Mesendoderm (in vitro differentiated cells): ENCODE results near the gene ZCCHC13.

ENCODE experiments used
- DNase-seq: peaks from one replicate; pipeline ENCODE4 v3.0.0; 2013
- H2AK5ac ChIP-seq: 2 replicates; pipeline ENCODE4 v1.6.1; 2013; ENCODE audit warnings: low read length, inconsistent platforms
- H2BK120ac ChIP-seq: 2 replicates; pipeline ENCODE4 v1.6.1; 2013; ENCODE audit warnings: low read depth, mild to moderate bottlenecking, low read length, moderate library complexity, mixed read lengths
- H2BK15ac ChIP-seq: replicated peaks from 2 replicates; pipeline ENCODE4 v1.6.1; 2013; ENCODE audit warnings: low read depth, mild to moderate bottlenecking, moderate library complexity
- H2BK5ac ChIP-seq: 2 replicates; pipeline ENCODE4 v1.6.1; 2013; ENCODE audit warnings: low read length, inconsistent platforms
- H3K18ac ChIP-seq: 2 replicates; pipeline ENCODE4 v1.6.1; 2013; ENCODE audit warnings: mild to moderate bottlenecking, low read length, mixed read lengths
- H3K23ac ChIP-seq: one replicate; pipeline ENCODE4 v1.6.1; 2013; ENCODE audit warnings: low read length
- H3K27ac ChIP-seq: 2 replicates; pipeline ENCODE4 v1.5.1; 2013; ENCODE audit warnings: low read depth, mild to moderate bottlenecking, inconsistent platforms, low read length, moderate library complexity
- H3K27me3 ChIP-seq: 2 replicates; pipeline ENCODE4 v1.6.1; 2013; ENCODE audit warnings: low read length, control low read depth, mild to moderate bottlenecking, inconsistent platforms; ENCODE audit not compliant: insufficient read depth, poor library complexity
- H3K36me3 ChIP-seq: 2 replicates; pipeline ENCODE4 v1.6.1; 2013; ENCODE audit warnings: low read length, inconsistent platforms; ENCODE audit not compliant: control insufficient read depth, insufficient read depth
- H3K4ac ChIP-seq: one replicate; pipeline ENCODE4 v1.6.1; 2013; ENCODE audit warnings: low read depth, mild to moderate bottlenecking, low read length, moderate library complexity
- H3K4me1 ChIP-seq: 2 replicates; pipeline ENCODE4 v1.6.1; 2013; ENCODE audit warnings: low read depth, low read length, inconsistent platforms; ENCODE audit not compliant: control insufficient read depth
- H3K4me2 ChIP-seq: 2 replicates; pipeline ENCODE4 v1.6.1; 2013; ENCODE audit warnings: low read length
- H3K4me3 ChIP-seq: 2 replicates; pipeline ENCODE4 v1.5.1; 2013; ENCODE audit warnings: mild to moderate bottlenecking, low read length
- H3K56ac ChIP-seq: one replicate; pipeline ENCODE4 v1.6.1; 2013; ENCODE audit warnings: low read length
- H3K79me1 ChIP-seq: 2 replicates; pipeline ENCODE4 v1.6.1; 2013; ENCODE audit warnings: low read length, inconsistent platforms
- H3K79me2 ChIP-seq: 2 replicates; pipeline ENCODE4 v1.6.1; 2013; ENCODE audit warnings: mild to moderate bottlenecking, low read length; ENCODE audit not compliant: control insufficient read depth, insufficient read depth
- H3K9ac ChIP-seq: 2 replicates; pipeline ENCODE4 v1.6.1; 2013; ENCODE audit warnings: low read length, inconsistent platforms
- H4K5ac ChIP-seq: one replicate; pipeline ENCODE4 v1.6.1; 2013; ENCODE audit warnings: low read length
- H4K8ac ChIP-seq: one replicate; pipeline ENCODE4 v1.6.1; 2013; ENCODE audit warnings: low read depth, mild to moderate bottlenecking, control low read depth, low read length, moderate library complexity
- WGBS: extraction: QIAGEN DNeasy Blood & Tissue Kit; methylation state at CpG from one replicate; pipeline ENCODE4 v1.1.7; 2013; ENCODE audit warnings: low lambda C conversion rate, missing lambda C conversion rate; ENCODE audit not compliant: insufficient coverage; ENCODE audit errors: extremely low coverage; 5-methylcytosine and 5-hydroxymethylcytosine counted together

ZCCHC13 gene

GRCh38 chrX:74286950-74287740 lies 16.8 kb upstream of the ZCCHC13 start:
- no CpG with 5 or more reads among the region's 5 CpGs for WGBS
- Histone ChIP-seq H4K5ac (no peak overlapping the region), H4K8ac (no peak overlapping the region), H2AK5ac (no peak overlapping the region), H3K4ac (no peak overlapping the region), H3K4me3 (no peak overlapping the region), H3K9ac (no peak overlapping the region), H3K79me2 (peaks cover 71% of the 10 kb centered on the region), H3K36me3 (no peaks in the 10 kb centered on the region), H3K79me1 (no peaks in the 10 kb centered on the region), H3K4me1 (peaks cover 1% of the 10 kb centered on the region), H3K56ac (no peak overlapping the region), H3K18ac (no peak overlapping the region), H3K4me2 (no peak overlapping the region), H3K27ac (no peak overlapping the region), H3K27me3 (no peaks in the 10 kb centered on the region), H3K23ac (no peak overlapping the region), H2BK5ac (no peak overlapping the region), H2BK120ac (no peak overlapping the region), H2BK15ac (no peak overlapping the region)
- no peak for DNase-seq

- Histone ChIP-seq H3K4me3 (peak overlapping the region; percentile 96), H2BK15ac (no peak overlapping the region), H2AK5ac (peak overlapping the region; percentile 27), H4K8ac (no peak overlapping the region), H4K5ac (no peak overlapping the region), H3K56ac (peak overlapping the region; percentile 97), H3K36me3 (no peaks in the 10 kb centered on the region), H3K27ac (peak overlapping the region; percentile 98), H3K18ac (peak overlapping the region; percentile 89), H3K4ac (peak overlapping the region; percentile 87), H3K9ac (peak overlapping the region; percentile 92), H3K4me1 (peaks cover 1% of the 10 kb centered on the region), H2BK5ac (peak overlapping the region; percentile 94), H3K23ac (no peak overlapping the region), H2BK120ac (peak overlapping the region; percentile 75), H3K4me2 (peak overlapping the region; percentile 27), H3K79me2 (peaks cover 41% of the 10 kb centered on the region), H3K79me1 (no peaks in the 10 kb centered on the region), H3K27me3 (no peaks in the 10 kb centered on the region)
- no peak for DNase-seq
- no CpG with 5 or more reads among the region's 6 CpGs for WGBS
These were observed 12.4 kb upstream of the ZCCHC13 start for GRCh38 chrX:74291577-74291963.

- Histone ChIP-seq H3K4me1 (peaks cover 1% of the 10 kb centered on the region), H3K56ac (peak overlapping the region; percentile 97), H2BK120ac (peak overlapping the region; percentile 75), H3K36me3 (no peaks in the 10 kb centered on the region), H3K4me2 (peak overlapping the region; percentile 93), H3K79me1 (no peaks in the 10 kb centered on the region), H2BK15ac (no peak overlapping the region), H3K9ac (peak overlapping the region; percentile 92), H3K18ac (peak overlapping the region; percentile 89), H4K8ac (no peak overlapping the region), H2AK5ac (no peak overlapping the region), H4K5ac (no peak overlapping the region), H3K4ac (peak overlapping the region; percentile 87), H3K79me2 (peaks cover 35% of the 10 kb centered on the region), H3K27ac (peak overlapping the region; percentile 98), H2BK5ac (peak overlapping the region; percentile 94), H3K27me3 (no peaks in the 10 kb centered on the region), H3K23ac (no peak overlapping the region), H3K4me3 (peak overlapping the region; percentile 96)
- no CpG with 5 or more reads among the region's 42 CpGs for WGBS
- peak; percentile 94 for DNase-seq
These were observed 11.8 kb upstream of the ZCCHC13 start for GRCh38 chrX:74291964-74292807.

- Histone ChIP-seq H3K4me2 (peak overlapping the region; percentile 93), H3K36me3 (no peaks in the 10 kb centered on the region), H3K79me2 (peaks cover 30% of the 10 kb centered on the region), H4K5ac (no peak overlapping the region), H3K27me3 (no peaks in the 10 kb centered on the region), H3K4me1 (peaks cover 1% of the 10 kb centered on the region), H2BK15ac (no peak overlapping the region), H3K18ac (no peak overlapping the region), H2BK5ac (no peak overlapping the region), H4K8ac (no peak overlapping the region), H2AK5ac (no peak overlapping the region), H2BK120ac (no peak overlapping the region), H3K27ac (no peak overlapping the region), H3K79me1 (no peaks in the 10 kb centered on the region), H3K4ac (peak overlapping the region; percentile 48), H3K23ac (no peak overlapping the region), H3K56ac (peak overlapping the region; percentile 92), H3K9ac (peak overlapping the region; percentile 80), H3K4me3 (peak overlapping the region; percentile 79)
- WGBS = no CpG with 5 or more reads among the region's 9 CpGs
- no peak for DNase-seq
These were observed 11.2 kb upstream of the ZCCHC13 start for GRCh38 chrX:74292808-74293123.

GRCh38 chrX:74293343-74293946 lies 10.5 kb upstream of the ZCCHC13 start:
- peak; percentile 80 for DNase-seq
- no peak overlapping the region for H2BK5ac ChIP-seq
- peaks cover 24% of the 10 kb centered on the region for H3K79me2 ChIP-seq
- no peak overlapping the region for H3K4ac ChIP-seq
- H3K18ac ChIP-seq = no peak overlapping the region
- no peaks in the 10 kb centered on the region for H3K4me1 ChIP-seq
- no peak overlapping the region for H4K5ac ChIP-seq
- peak overlapping the region; percentile 79 for H3K4me3 ChIP-seq
- no CpG with 5 or more reads among the region's 25 CpGs for WGBS
- H2BK120ac ChIP-seq = no peak overlapping the region
- H3K27ac ChIP-seq = no peak overlapping the region
- H3K36me3 ChIP-seq = no peaks in the 10 kb centered on the region
- H3K4me2 ChIP-seq = peak overlapping the region; percentile 93
- no peak overlapping the region for H2BK15ac ChIP-seq
- H3K23ac ChIP-seq = no peak overlapping the region
- H3K79me1 ChIP-seq = no peaks in the 10 kb centered on the region
- peak overlapping the region; percentile 92 for H3K56ac ChIP-seq
- H3K27me3 ChIP-seq = no peaks in the 10 kb centered on the region
- H4K8ac ChIP-seq = no peak overlapping the region
- peak overlapping the region; percentile 80 for H3K9ac ChIP-seq
- H2AK5ac ChIP-seq = no peak overlapping the region
